AG09309 (cell line): Measurements from ENCODE around the gene ANKS3.
A peak's percentile ranks its signal among the peaks of the same experiment; 100 is the strongest.

ENCODE experiments used
- DNase-seq: peaks from one replicate; pipeline ENCODE4 v3.0.0-alpha.2; 2010; ENCODE audit warnings: low read depth
- H3K4me3 ChIP-seq: 2 replicates; pipeline ENCODE4 v1.5.1; 2011; ENCODE audit warnings: mild to moderate bottlenecking, low read depth, low read length, moderate library complexity; ENCODE audit not compliant: control insufficient read depth
- TF ChIP-seq, protein P1 (sequence below): IDR thresholded peaks from 2 replicates; pipeline ENCODE4 v1.5.1; 2011; ENCODE audit warnings: mild to moderate bottlenecking, low read depth, low read length, inconsistent platforms; ENCODE audit not compliant: insufficient read depth, control insufficient read depth; ENCODE audit errors: missing control alignments

The ANKS3 gene, protein sequence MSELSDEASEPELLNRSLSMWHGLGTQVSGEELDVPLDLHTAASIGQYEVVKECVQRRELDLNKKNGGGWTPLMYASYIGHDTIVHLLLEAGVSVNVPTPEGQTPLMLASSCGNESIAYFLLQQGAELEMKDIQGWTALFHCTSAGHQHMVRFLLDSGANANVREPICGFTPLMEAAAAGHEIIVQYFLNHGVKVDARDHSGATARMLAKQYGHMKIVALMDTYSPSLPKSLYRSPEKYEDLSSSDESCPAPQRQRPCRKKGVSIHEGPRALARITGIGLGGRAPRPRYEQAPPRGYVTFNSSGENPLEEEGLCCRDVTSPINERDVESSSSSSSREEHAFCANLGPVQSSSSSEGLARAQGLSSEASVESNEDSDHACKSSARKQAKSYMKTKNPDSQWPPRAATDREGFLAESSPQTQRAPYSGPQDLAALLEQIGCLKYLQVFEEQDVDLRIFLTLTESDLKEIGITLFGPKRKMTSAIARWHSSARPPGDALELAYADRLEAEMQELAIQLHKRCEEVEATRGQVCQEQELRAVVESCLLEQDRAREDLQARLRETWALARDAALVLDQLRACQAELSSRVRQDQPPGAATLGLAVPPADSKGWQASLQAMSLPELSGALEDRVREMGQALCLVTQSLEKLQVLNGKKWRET

DNA sequence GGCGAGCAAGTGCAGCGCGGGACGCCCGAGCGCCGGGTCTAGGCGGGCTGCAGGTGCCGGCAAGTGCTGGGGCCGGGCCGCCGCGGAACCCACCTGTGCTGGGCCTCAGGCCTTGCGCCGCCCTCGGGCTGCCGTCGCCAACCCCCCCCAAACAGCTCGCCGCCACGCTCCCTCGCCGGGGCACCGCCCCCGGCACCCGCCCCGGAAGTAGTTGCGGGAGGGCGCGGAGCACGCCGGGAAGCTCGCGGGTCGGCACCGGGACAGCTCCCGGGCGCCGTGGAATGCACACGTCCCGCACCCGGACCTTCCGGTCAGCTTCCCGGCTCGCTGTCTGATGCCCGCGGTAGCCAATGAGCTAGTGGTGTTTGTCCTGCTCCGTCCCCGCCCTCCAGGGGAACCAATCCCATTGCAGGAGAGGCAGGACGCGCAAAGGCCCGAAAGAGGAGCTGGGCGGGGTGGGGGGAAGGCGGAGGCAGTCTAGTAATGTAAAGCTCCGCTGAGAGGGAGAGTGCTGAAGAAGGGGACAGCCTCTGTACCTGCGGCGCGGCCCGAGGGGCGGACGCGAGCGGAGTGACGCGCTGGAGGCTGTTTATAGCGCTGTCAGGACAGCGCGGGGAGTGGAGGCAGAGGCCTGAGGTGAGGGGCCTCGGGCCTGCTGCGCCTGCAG, at the start of gene ANKS3, which contains the start of gene DNAAF8:
TSS of gene ANKS3 (minus strand) at position 209 of the 667 bp plus-strand sequence. CDS start 4,122 bp downstream, outside the sequence.
TSS of gene DNAAF8 (plus strand) at position 475 of the 667 bp plus-strand sequence. CDS start 1,978 bp downstream, outside the sequence.
- DNase-seq, result peak; percentile 89
- TF ChIP-seq, protein P1, sequence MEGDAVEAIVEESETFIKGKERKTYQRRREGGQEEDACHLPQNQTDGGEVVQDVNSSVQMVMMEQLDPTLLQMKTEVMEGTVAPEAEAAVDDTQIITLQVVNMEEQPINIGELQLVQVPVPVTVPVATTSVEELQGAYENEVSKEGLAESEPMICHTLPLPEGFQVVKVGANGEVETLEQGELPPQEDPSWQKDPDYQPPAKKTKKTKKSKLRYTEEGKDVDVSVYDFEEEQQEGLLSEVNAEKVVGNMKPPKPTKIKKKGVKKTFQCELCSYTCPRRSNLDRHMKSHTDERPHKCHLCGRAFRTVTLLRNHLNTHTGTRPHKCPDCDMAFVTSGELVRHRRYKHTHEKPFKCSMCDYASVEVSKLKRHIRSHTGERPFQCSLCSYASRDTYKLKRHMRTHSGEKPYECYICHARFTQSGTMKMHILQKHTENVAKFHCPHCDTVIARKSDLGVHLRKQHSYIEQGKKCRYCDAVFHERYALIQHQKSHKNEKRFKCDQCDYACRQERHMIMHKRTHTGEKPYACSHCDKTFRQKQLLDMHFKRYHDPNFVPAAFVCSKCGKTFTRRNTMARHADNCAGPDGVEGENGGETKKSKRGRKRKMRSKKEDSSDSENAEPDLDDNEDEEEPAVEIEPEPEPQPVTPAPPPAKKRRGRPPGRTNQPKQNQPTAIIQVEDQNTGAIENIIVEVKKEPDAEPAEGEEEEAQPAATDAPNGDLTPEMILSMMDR, result no peak
- H3K4me3 ChIP-seq, result peak within 1 kb of the TSS; percentile 93

DNA sequence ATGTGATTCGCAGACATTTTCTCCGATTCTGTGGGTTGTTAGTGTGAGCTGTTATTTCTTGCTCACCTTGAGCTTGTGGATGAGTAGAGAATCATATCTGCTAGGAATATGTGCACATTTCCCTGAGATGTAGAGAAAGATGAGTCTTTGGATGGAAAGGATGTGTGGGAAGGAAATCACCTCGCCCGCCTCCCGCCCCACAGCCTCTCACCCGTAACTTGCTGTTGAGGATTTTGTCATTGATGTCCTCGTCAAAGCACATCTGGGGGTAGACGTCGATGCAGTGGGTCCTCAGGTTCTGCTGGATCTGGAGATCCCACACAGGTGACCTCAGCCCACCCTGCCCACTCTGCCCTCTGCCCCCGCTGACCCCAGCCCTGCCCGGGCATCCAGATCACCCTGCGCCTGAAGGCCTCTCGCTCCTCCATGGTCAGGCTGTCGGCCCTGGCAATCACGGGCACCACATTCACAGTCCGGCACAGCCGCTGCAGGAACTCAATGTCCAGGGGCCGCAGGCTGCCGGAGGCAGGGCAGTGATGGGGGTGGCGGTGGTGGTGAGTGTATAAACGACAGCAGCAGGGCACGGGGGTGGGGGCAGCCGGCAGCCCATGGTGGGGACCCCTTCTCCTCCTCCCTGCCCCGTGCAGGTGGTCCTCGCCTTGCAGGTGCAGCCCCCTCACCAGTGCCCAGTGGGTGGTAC, 49.3 kb upstream of the ANKS3 start:
- H3K4me3 ChIP-seq, result no peak overlapping the region
- TF ChIP-seq, protein P1, result no peak
- DNase-seq, result no peak

DNA sequence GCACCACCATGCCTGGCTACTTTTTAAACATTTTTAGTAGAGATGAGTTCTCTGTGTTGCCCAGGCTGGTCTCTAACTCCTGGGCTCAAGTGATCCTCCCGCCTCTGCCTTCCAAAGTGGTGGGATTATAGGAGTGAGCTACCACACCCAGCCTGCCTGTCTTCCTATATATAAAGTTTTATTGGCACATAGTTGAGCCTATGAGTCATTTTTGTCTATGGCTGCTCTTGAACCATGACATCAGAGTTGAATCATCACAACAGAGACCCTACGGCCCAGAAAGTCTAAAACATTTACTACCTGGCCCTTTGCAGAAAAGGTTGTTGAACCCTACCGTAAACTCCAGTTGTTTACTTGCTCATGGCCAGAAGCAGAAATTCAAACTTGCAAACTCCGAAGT, 46.2 kb upstream of the ANKS3 start:
- TF ChIP-seq, protein P1, result no peak
- H3K4me3 ChIP-seq, result no peak overlapping the region
- DNase-seq, result no peak

DNA sequence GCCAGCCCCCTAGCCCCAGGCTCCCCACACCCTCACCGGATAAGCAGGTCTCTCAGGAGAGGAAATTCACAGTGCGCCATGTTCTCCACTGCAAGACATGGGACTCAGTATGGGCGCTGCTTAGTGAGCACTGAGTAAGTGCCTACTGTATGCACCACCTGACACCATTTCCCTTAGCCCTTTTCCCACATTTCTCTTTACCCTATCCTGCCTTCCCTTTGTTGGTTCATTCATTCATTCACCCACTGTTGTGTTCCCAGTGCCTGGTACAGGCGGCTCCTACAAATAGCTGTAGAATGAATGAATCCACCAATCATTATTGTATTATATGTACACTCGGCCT, 44.0 kb upstream of the ANKS3 start:
- no peak for DNase-seq
- no peak overlapping the region for H3K4me3 ChIP-seq
- TF ChIP-seq, protein P1, result no peak

DNA sequence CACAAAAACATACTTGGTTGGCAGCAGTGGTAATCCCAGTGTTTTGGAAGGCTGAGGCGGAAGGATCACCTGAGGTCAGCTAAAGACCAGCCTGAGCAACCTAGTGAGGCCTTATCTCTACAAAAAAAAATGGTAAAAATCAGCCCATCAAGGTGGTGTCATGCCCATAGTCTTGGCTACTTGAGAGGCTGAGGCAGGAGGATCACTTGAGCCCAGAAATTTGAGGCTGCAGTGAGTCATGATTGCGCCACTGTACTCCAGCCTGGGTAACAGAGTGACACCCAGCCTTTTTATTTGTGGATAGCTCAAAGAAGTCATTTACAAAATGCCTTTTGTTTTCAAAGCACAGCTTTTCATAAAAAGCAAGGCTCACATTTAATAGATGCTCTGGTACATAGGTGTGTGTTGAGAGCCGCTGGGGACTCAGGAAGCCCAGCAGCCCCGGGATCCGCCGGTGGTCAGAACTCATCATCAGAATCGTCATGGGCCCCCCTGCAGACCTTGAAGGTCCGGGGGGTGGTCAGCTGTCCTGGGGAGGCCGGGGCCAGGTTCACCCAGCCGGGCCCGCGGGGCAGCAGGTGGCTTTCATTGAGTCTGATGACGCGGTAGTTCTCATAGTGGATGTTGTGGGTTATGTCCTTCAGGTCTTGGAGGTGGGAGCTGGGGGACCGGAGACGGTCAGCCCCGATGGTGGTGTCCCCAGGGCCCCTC, 43.4 kb upstream of the ANKS3 start:
- TF ChIP-seq, protein P1, result no peak
- no peak for DNase-seq

More for the DNA sequence above, 43.4 kb upstream of the ANKS3 start:
- H3K4me3 ChIP-seq, result no peak overlapping the region
